ENCODE results near the gene SCT.

GRCh38 chr11:578276-579035 lies 48.5 kb downstream of the SCT start:
- TF ChIP-seq, protein P1, sequence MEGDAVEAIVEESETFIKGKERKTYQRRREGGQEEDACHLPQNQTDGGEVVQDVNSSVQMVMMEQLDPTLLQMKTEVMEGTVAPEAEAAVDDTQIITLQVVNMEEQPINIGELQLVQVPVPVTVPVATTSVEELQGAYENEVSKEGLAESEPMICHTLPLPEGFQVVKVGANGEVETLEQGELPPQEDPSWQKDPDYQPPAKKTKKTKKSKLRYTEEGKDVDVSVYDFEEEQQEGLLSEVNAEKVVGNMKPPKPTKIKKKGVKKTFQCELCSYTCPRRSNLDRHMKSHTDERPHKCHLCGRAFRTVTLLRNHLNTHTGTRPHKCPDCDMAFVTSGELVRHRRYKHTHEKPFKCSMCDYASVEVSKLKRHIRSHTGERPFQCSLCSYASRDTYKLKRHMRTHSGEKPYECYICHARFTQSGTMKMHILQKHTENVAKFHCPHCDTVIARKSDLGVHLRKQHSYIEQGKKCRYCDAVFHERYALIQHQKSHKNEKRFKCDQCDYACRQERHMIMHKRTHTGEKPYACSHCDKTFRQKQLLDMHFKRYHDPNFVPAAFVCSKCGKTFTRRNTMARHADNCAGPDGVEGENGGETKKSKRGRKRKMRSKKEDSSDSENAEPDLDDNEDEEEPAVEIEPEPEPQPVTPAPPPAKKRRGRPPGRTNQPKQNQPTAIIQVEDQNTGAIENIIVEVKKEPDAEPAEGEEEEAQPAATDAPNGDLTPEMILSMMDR (IDR thresholded peaks at IDR 0.05): no peak
- no peak for TF ChIP-seq POLR2A (IDR thresholded peaks at IDR 0.05)
